Panc1 (cell line): ENCODE measurements around the gene WNT9A. TPM values are rescaled to one million over a fixed set of nuclear protein-coding genes. Genes with fewer than 3 reads are reported as not detected.

Experiments used
- ATAC-seq: fragments of 200-7000 bp; cut with Tn5 transposase; 2 replicates; pipeline ENCODE4 v1.9.1; 2020; ENCODE audit warnings: mild to moderate bottlenecking, moderate library complexity
- BruUV-seq: library from RNA; stranded (reverse); fragments of 400-500 nt; replicated peaks from 2 replicates; lab custom pipeline; 2021; lab: Mats Ljungman, UMichigan
- CTCF ChIA-PET: fragments of 300-600 bp; sonication (Branson Sonifier 250); formaldehyde crosslinking; loops from one replicate; lab custom pipeline; 2022; ENCODE audit warnings: antibody characterized with exemption; lab: Charles Lee
- POLR2A ChIA-PET: fragments of 300-600 bp; sonication (Branson Sonifier 250); formaldehyde crosslinking; loops from one replicate; lab custom pipeline; 2022; ENCODE audit warnings: antibody characterized with exemption; lab: Charles Lee
- DNase-seq: peaks from one replicate; pipeline ENCODE4 v3.0.0-alpha.2; 2010; ENCODE audit warnings: low read depth, low spot score
- H3K27ac ChIP-seq: 2 replicates; pipeline ENCODE4 v1.5.1; 2011; ENCODE audit warnings: mild to moderate bottlenecking, low read length, inconsistent platforms
- H3K27me3 ChIP-seq: fragments of 200-500 bp; sonication (Bioruptor generic); 2 replicates; pipeline ENCODE4 v1.6.0; 2014; ENCODE audit warnings: low read length, inconsistent platforms; ENCODE audit not compliant: control insufficient read depth, insufficient read depth
- H3K36me3 ChIP-seq: fragments of 200-500 bp; sonication (Bioruptor generic); 2 replicates; pipeline ENCODE4 v1.5.1; 2014; ENCODE audit warnings: inconsistent platforms, mild to moderate bottlenecking, low read length, moderate library complexity; ENCODE audit not compliant: control insufficient read depth, insufficient read depth
- H3K4me1 ChIP-seq: 2 replicates; pipeline ENCODE4 v1.5.1; 2011; ENCODE audit warnings: inconsistent platforms, mild to moderate bottlenecking, low read length, moderate library complexity; ENCODE audit not compliant: control insufficient read depth, insufficient read depth
- H3K4me3 ChIP-seq, 2 experiments: 2 replicates each; pipeline ENCODE4 v1.5.1; 2011 to 2012; ENCODE audit warnings: low read depth in 2 of 2, low read length in 2 of 2, mild to moderate bottlenecking in 2 of 2, inconsistent platforms in 1 of 2, moderate library complexity in 1 of 2
- H3K9me3 ChIP-seq: fragments of 200-500 bp; sonication (Bioruptor generic); 2 replicates; pipeline ENCODE4 v1.5.1; 2014; ENCODE audit warnings: low read depth, mild to moderate bottlenecking, inconsistent platforms, low read length, moderate library complexity; ENCODE audit not compliant: control insufficient read depth, insufficient read depth
- CTCF ChIP-seq: fragments of 450-650 bp; IDR thresholded peaks from 2 replicates; pipeline ENCODE4 v1.5.1; 2017; ENCODE audit warnings: mild to moderate bottlenecking
- POLR2AphosphoS5 ChIP-seq: IDR thresholded peaks from 2 replicates; pipeline ENCODE4 v1.6.1; 2012; ENCODE audit warnings: mild to moderate bottlenecking, low read depth, low read length, moderate library complexity
- REST ChIP-seq, 2 experiments: IDR thresholded peaks; 2 replicates each; pipeline ENCODE4 v1.6.1; 2011 to 2012; ENCODE audit warnings: low read depth in 2 of 2, control low read depth in 1 of 2, low read length in 1 of 2, mild to moderate bottlenecking in 1 of 2, moderate library complexity in 1 of 2; ENCODE audit not compliant: insufficient read depth in 1 of 2
- SIN3A ChIP-seq: IDR thresholded peaks from 2 replicates; pipeline ENCODE4 v1.6.1; 2012; ENCODE audit warnings: low read depth, mild to moderate bottlenecking, low read length, moderate library complexity, borderline replicate concordance; ENCODE audit not compliant: insufficient read depth
- TCF7L2 ChIP-seq: IDR thresholded peaks from 2 replicates; pipeline ENCODE4 v1.6.1; 2011; ENCODE audit warnings: mild to moderate bottlenecking, low read depth, low read length, inconsistent platforms
- in situ Hi-C: cut with HindIII; loops from 2 replicates; pipeline ENCODE4 v1.10.0; 2016; ENCODE audit warnings: low sequenced_read_pairs, low pct_unique_long_range_greater_than_20kb
- intact Hi-C: fragments of 100-400 bp; cut with micrococcal nuclease; formaldehyde crosslinking; loops from one replicate; pipeline ENCODE4 v1.10.0; 2022; ENCODE audit not compliant: unreplicated experiment
- total RNA-seq: library from RNA; stranded (reverse); gene quantifications from one replicate; pipeline ENCODE4 v1.2.1, GENCODE V29; 2021; ENCODE audit not compliant: unreplicated experiment

The WNT9A gene
- total RNA-seq, 1 experiment from 2014 or later, result 26.5 TPM

- Histone ChIP-seq H3K36me3 (no peaks in the 10 kb centered on the region), H3K4me1 (peaks cover 39% of the 10 kb centered on the region), H3K27me3 (no peaks in the 10 kb centered on the region), H3K9me3 (no peaks in the 10 kb centered on the region), H3K4me3 (no peak overlapping the region), H3K27ac (no peak overlapping the region)
- TF ChIP-seq TCF7L2 (no peak), POLR2AphosphoS5 (no peak), REST (IDR thresholded peaks at IDR 0.05; ENCODE audit: insufficient read depth in 1 of 2, low read depth in 2 of 2, low read length in 1 of 2) (no peak), SIN3A (no peak), CTCF (no peak)
- CTCF ChIA-PET, result no interaction called here
- intact Hi-C loops (no loop called here), in situ Hi-C loops (no loop called here)
- ATAC-seq (no peak), DNase-seq (no peak)
- BruUV-seq, result no TSS peak
- POLR2A ChIA-PET, result no interaction called here
Observed at GRCh38 chr1:227889863-227890405, 57.8 kb downstream of the WNT9A start.

GRCh38 chr1:227889047-227889862, 58.5 kb downstream of the WNT9A start:
- ChIA-PET POLR2A (no interaction called here), CTCF (no interaction called here)
- H3K27ac ChIP-seq, result no peak overlapping the region
- ATAC-seq (peak; percentile 21; the same call in 1 of the 2 replicates), DNase-seq (no peak)
- no peaks in the 10 kb centered on the region for H3K36me3 ChIP-seq
- no TSS peak for BruUV-seq
- intact Hi-C loops, result no loop called here
- H3K4me3 ChIP-seq, result no peak overlapping the region
- TF ChIP-seq POLR2AphosphoS5 (no peak), CTCF (no peak), REST (IDR thresholded peaks at IDR 0.05; ENCODE audit: insufficient read depth in 1 of 2, low read depth in 2 of 2, low read length in 1 of 2) (0 out of 4 replicates have a peak, but pooled peaks of 1 of the 2 experiments have one; percentile 10), TCF7L2 (no peak), SIN3A (no peak)
- no peaks in the 10 kb centered on the region for H3K9me3 ChIP-seq
- H3K4me1 ChIP-seq, result peaks cover 39% of the 10 kb centered on the region
- no peaks in the 10 kb centered on the region for H3K27me3 ChIP-seq
- in situ Hi-C loops, result no loop called here
